Neural cell (in vitro differentiated cells): ENCODE data around the gene ZNF830. TPM values are rescaled to one million over a fixed set of nuclear protein-coding genes. Genes with fewer than 3 reads are reported as not detected.
"Not testable (repeated sequence)": the region's sequence is repeated elsewhere in the genome, so short reads cannot be mapped to it uniquely, and the experiment has no call there.

Source experiments
- H2AFZ ChIP-seq: fragments of 200-600, 300-800 bp; sonication (generic), shearing (Covaris generic); 2 replicates; pipeline ENCODE4 v1.6.0; 2014; ENCODE audit warnings: low read depth, mild to moderate bottlenecking, antibody characterized with exemption, low read length, moderate library complexity
- H3F3A ChIP-seq: fragments of 200-600 bp; shearing (Covaris generic); 2 replicates; pipeline ENCODE4 v1.6.1; 2016; ENCODE audit warnings: mild to moderate bottlenecking, moderate library complexity, mixed read lengths, antibody characterized with exemption, low read length; ENCODE audit not compliant: insufficient read depth, poor library complexity, severe bottlenecking
- H3K27ac ChIP-seq: fragments of 200-600, 300-800 bp; sonication (generic), shearing (Covaris generic); 2 replicates; pipeline ENCODE4 v1.5.1; 2014; ENCODE audit warnings: mild to moderate bottlenecking, low read length, moderate library complexity
- H3K27me3 ChIP-seq: fragments of 300-800, 200-600 bp; sonication (generic), shearing (Covaris generic); 2 replicates; pipeline ENCODE4 v1.6.0; 2014; ENCODE audit warnings: mild to moderate bottlenecking, low read depth, low read length, moderate library complexity; ENCODE audit not compliant: insufficient read depth
- H3K36me3 ChIP-seq: fragments of 300-800, 200-600 bp; sonication (generic), shearing (Covaris generic); 2 replicates; pipeline ENCODE4 v1.5.1; 2014; ENCODE audit warnings: mild to moderate bottlenecking, antibody characterized with exemption, low read length, moderate library complexity; ENCODE audit not compliant: insufficient read depth
- H3K4me2 ChIP-seq: fragments of 300-800, 200-600 bp; sonication (generic), shearing (Covaris generic); 2 replicates; pipeline ENCODE4 v1.6.0; 2014; ENCODE audit warnings: mild to moderate bottlenecking, low read length
- H3K4me3 ChIP-seq: fragments of 300-800, 200-600 bp; sonication (generic), shearing (Covaris generic); 2 replicates; pipeline ENCODE4 v1.5.1; 2014; ENCODE audit warnings: mild to moderate bottlenecking, low read length, moderate library complexity
- H3K79me2 ChIP-seq: fragments of 200-600 bp; shearing (Covaris generic); replicated peaks from 2 replicates; pipeline ENCODE4 v1.6.0; 2014; ENCODE audit warnings: mild to moderate bottlenecking, low read length, moderate library complexity; ENCODE audit not compliant: insufficient read depth
- H3K9ac ChIP-seq: fragments of 300-800, 200-600 bp; sonication (generic), shearing (Covaris generic); 2 replicates; pipeline ENCODE4 v1.6.1; 2016; ENCODE audit warnings: mild to moderate bottlenecking, low read length, mixed read lengths
- H3K9me2 ChIP-seq: fragments of 200-600 bp; shearing (Covaris generic); 2 replicates; pipeline ENCODE4 v1.6.1; 2016; ENCODE audit warnings: mild to moderate bottlenecking, low read length, mixed read lengths; ENCODE audit not compliant: insufficient read depth
- H3K9me3 ChIP-seq: fragments of 200-600, 300-800 bp; sonication (generic), shearing (Covaris generic); 2 replicates; pipeline ENCODE4 v1.6.1; 2016; ENCODE audit warnings: mild to moderate bottlenecking, mixed run types, low read length, moderate library complexity, mixed read lengths
- H4K20me1 ChIP-seq: fragments of 200-600 bp; shearing (Covaris generic); 2 replicates; pipeline ENCODE4 v1.6.1; 2016; ENCODE audit warnings: mild to moderate bottlenecking, mixed run types; ENCODE audit not compliant: insufficient read depth
- CTCF ChIP-seq: fragments of 450-650 bp; IDR thresholded peaks from 2 replicates; pipeline ENCODE4 v1.5.1; 2014; ENCODE audit warnings: antibody characterized with exemption, mild to moderate bottlenecking, moderate library complexity; ENCODE audit not compliant: poor library complexity, severe bottlenecking
- EP300 ChIP-seq: fragments of 450-650 bp; conservative IDR thresholded peaks from 2 replicates; pipeline ENCODE4 v1.6.1; 2014; ENCODE audit warnings: antibody characterized with exemption, mild to moderate bottlenecking, moderate library complexity; ENCODE audit not compliant: poor library complexity, severe bottlenecking
- EZH2 ChIP-seq: fragments of 200-600, 300-800 bp; shearing (Covaris generic), sonication (generic); IDR thresholded peaks from 2 replicates; pipeline ENCODE4 v1.6.1; 2014; ENCODE audit warnings: antibody characterized with exemption, low read length, borderline replicate concordance, mild to moderate bottlenecking; ENCODE audit not compliant: insufficient read depth, poor library complexity, severe bottlenecking
- MXI1 ChIP-seq: fragments of 450-650 bp; conservative IDR thresholded peaks from 2 replicates; pipeline ENCODE4 v1.6.1; 2014; ENCODE audit warnings: antibody characterized with exemption, mild to moderate bottlenecking; ENCODE audit not compliant: poor library complexity, severe bottlenecking
- POLR2AphosphoS5 ChIP-seq: IDR thresholded peaks from 2 replicates; pipeline ENCODE4 v1.6.1; 2012
- RAD21 ChIP-seq: fragments of 450-650 bp; conservative IDR thresholded peaks from 2 replicates; pipeline ENCODE4 v1.6.1; 2014; ENCODE audit warnings: antibody characterized with exemption, mild to moderate bottlenecking, moderate library complexity
- REST ChIP-seq: IDR thresholded peaks from 2 replicates; pipeline ENCODE4 v1.6.1; 2012; ENCODE audit warnings: borderline replicate concordance
- SMC3 ChIP-seq: fragments of 450-650 bp; conservative IDR thresholded peaks from 2 replicates; pipeline ENCODE4 v1.6.1; 2014; ENCODE audit warnings: antibody characterized with exemption, mild to moderate bottlenecking, moderate library complexity; ENCODE audit not compliant: poor library complexity
- TAF1 ChIP-seq: IDR thresholded peaks from 2 replicates; pipeline ENCODE4 v1.6.1; 2012; ENCODE audit warnings: low read depth
- polyA plus RNA-seq: library from polyadenylated mRNA; depleted of rRNA; stranded (reverse); fragments of >200 nt; gene quantifications from 2 replicates; pipeline ENCODE4 v1.2.3, GENCODE V29; 2014

Gene ZNF830
- polyA plus RNA-seq, 1 donor from 2014 or later, result 14.7 TPM

GRCh38 chr17:34950780-34951179 is 10.6 kb upstream of the ZNF830 start:
- H3K4me3 ChIP-seq, H3K79me2 ChIP-seq, H3K36me3 ChIP-seq, H3K4me2 ChIP-seq, H4K20me1 ChIP-seq, H2AFZ ChIP-seq, H3K9ac ChIP-seq, H3K27me3 ChIP-seq, H3K9me3 ChIP-seq, H3F3A ChIP-seq, H3K27ac ChIP-seq, H3K9me2 ChIP-seq: not testable (repeated sequence)

GRCh38 chr17:34958438-34958837 is 2.9 kb upstream of the ZNF830 start:
- Histone ChIP-seq H2AFZ (no peak overlapping the region), H3F3A (no peaks in the 10 kb centered on the region), H3K79me2 (peaks cover 18% of the 10 kb centered on the region), H3K27me3 (no peaks in the 10 kb centered on the region), H3K9me2 (no peaks in the 10 kb centered on the region), H3K4me2 (no peak overlapping the region), H4K20me1 (no peaks in the 10 kb centered on the region), H3K4me3 (no peak overlapping the region), H3K9ac (no peak overlapping the region), H3K9me3 (no peaks in the 10 kb centered on the region), H3K36me3 (no peaks in the 10 kb centered on the region), H3K27ac (no peak overlapping the region)
- TF ChIP-seq CTCF (no peak), EP300 (no peak), TAF1 (no peak), POLR2AphosphoS5 (no peak), RAD21 (no peak), REST (no peak), EZH2 (no peak), MXI1 (no peak)

DNA sequence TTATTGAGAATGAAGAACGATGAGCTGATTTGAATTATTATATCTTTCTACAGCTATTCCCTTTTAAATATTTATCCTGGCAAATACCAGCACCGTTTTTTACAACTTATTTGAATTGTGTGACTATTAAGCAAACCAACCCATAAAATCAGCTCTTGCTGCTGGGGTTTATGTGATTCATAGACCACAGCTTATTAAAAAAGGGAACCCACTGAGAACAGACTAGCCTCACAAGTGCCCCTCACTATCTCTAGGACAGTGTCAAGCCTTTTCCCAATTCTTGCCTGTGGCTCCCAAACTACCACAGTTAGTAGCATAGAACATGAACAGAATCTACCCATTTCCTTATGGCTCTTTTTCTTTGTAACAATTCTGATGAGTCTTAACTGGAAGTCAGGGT is 12.8 kb downstream of the ZNF830 start:
- Histone ChIP-seq H2AFZ (no peak overlapping the region), H3K9me2 (no peaks in the 10 kb centered on the region), H3K9me3 (no peaks in the 10 kb centered on the region), H3K9ac (no peak overlapping the region), H3F3A (no peaks in the 10 kb centered on the region), H3K4me3 (no peak overlapping the region), H3K27me3 (no peaks in the 10 kb centered on the region), H3K79me2 (no peaks in the 10 kb centered on the region), H3K4me2 (no peak overlapping the region), H4K20me1 (no peaks in the 10 kb centered on the region), H3K36me3 (no peaks in the 10 kb centered on the region), H3K27ac (no peak overlapping the region)
- TF ChIP-seq TAF1, result no peak
- TF ChIP-seq REST, result no peak
- no peak for TF ChIP-seq EZH2
- TF ChIP-seq POLR2AphosphoS5, result no peak
- TF ChIP-seq SMC3, result no peak
- TF ChIP-seq CTCF, result no peak
- TF ChIP-seq RAD21, result no peak
- no peak for TF ChIP-seq EP300
- TF ChIP-seq MXI1, result no peak
